Inferior parietal cortex (tissue), 1 donor: ENCODE measurements around the gene DNLZ.
A peak's percentile ranks its signal among the peaks of the same experiment; 100 is the strongest.

Experiments used
- DNase-seq: peaks from one replicate; pipeline ENCODE4 v3.0.0-alpha.2; 2016; ENCODE audit errors: extremely low spot score

DNLZ gene

GRCh38 chr9:136343121-136343883 is 20.2 kb downstream of the DNLZ start:
- DNase-seq, result no peak

GRCh38 chr9:136342181-136343120 is 21.1 kb downstream of the DNLZ start:
- DNase-seq, result peak; percentile 35

- DNase-seq, result no peak
These were observed 21.8 kb downstream of the DNLZ start for GRCh38 chr9:136341769-136342168.

- DNase-seq, result no peak
These were observed 22.4 kb downstream of the DNLZ start for GRCh38 chr9:136341042-136341655.

- DNase-seq, result no peak
These were observed 23.0 kb downstream of the DNLZ start for GRCh38 chr9:136340356-136341041.

- no peak for DNase-seq
These were observed 23.6 kb downstream of the DNLZ start for GRCh38 chr9:136339958-136340310.

- DNase-seq, result peak; percentile 64
These were observed 24.2 kb downstream of the DNLZ start for GRCh38 chr9:136339173-136339957.

- DNase-seq, result no peak
These were observed 25.0 kb downstream of the DNLZ start for GRCh38 chr9:136338511-136338910.

- DNase-seq, result no peak
These were observed 25.8 kb downstream of the DNLZ start for GRCh38 chr9:136337416-136338395.

- no peak for DNase-seq
These were observed 26.7 kb downstream of the DNLZ start for GRCh38 chr9:136336881-136337280.

- no peak for DNase-seq
These were observed 27.2 kb downstream of the DNLZ start for GRCh38 chr9:136336156-136336870.

- no peak for DNase-seq
These were observed 28.0 kb downstream of the DNLZ start for GRCh38 chr9:136335296-136336155.

- no peak for DNase-seq
These were observed 29.0 kb downstream of the DNLZ start for GRCh38 chr9:136334541-136334940.

GRCh38 chr9:136333486-136333885 is 30.1 kb downstream of the DNLZ start:
- no peak for DNase-seq

- no peak for DNase-seq
These were observed 30.5 kb downstream of the DNLZ start for GRCh38 chr9:136333045-136333444.

- DNase-seq, result no peak
These were observed 31.0 kb downstream of the DNLZ start for GRCh38 chr9:136332482-136332983.

- no peak for DNase-seq
These were observed 31.7 kb downstream of the DNLZ start for GRCh38 chr9:136331556-136332481.
